ENCODE results near the gene TMEM87B. TPM values are rescaled to one million over a fixed set of nuclear protein-coding genes. Genes with fewer than 3 reads are reported as not detected.
A peak's percentile ranks its signal among the peaks of the same experiment; 100 is the strongest.
"Not testable (repeated sequence)": the region's sequence is repeated elsewhere in the genome, so short reads cannot be mapped to it uniquely, and the experiment has no call there.

The TMEM87B gene
- total RNA-seq, 4 donors from 2014 or later = 21.9 to 74.5 (median 60.7) TPM

DNA sequence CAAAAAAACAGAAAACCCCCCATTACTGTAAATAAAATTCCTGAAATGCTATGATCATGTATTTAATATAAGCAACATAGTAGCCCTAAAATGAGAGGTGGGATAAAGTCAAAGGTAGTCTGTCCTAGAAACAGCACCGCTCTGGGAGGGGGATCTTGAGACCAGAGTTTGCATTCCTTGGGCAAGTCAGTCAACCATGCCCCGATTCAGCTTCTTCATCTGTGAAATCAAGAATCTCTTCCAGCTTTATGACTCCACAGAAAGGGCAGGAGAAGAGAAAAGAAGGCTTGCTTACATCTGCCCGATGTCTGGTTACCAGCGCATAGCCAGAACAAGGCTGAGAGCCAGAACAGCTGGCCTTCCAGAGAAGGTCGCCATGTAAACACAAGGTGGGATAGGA lies 81.0 kb downstream of the TMEM87B start:
- H3K4me1 ChIP-seq = peaks cover 0 to 10% (median 7%) of the 10 kb centered on the region in 4 donors
- no peak for DNase-seq
- no peak overlapping the region for H3K27ac ChIP-seq
- intact Hi-C loops (cut with DNase I; ENCODE audit: low total_unique reads) (no loop called here), in situ Hi-C loops (cut with MboI; ENCODE audit: low pct_ligation_motif_present in 1 of 4, low pct_unique_long_range_greater_than_20kb in 1 of 4, low sequenced_read_pairs in 3 of 4) (no loop called here)
- no peaks in the 10 kb centered on the region for H3K9me3 ChIP-seq
- H3K36me3 ChIP-seq = no peaks in the 10 kb centered on the region
- H3K4me3 ChIP-seq = no peak overlapping the region
- TF ChIP-seq POLR2A (IDR thresholded peaks at IDR 0.05) (no peak), POLR2AphosphoS5 (IDR thresholded peaks at IDR 0.05) (no peak), EP300 (IDR thresholded peaks at IDR 0.05; ENCODE audit: low read depth) (no peak)
- TF ChIP-seq, protein P1, sequence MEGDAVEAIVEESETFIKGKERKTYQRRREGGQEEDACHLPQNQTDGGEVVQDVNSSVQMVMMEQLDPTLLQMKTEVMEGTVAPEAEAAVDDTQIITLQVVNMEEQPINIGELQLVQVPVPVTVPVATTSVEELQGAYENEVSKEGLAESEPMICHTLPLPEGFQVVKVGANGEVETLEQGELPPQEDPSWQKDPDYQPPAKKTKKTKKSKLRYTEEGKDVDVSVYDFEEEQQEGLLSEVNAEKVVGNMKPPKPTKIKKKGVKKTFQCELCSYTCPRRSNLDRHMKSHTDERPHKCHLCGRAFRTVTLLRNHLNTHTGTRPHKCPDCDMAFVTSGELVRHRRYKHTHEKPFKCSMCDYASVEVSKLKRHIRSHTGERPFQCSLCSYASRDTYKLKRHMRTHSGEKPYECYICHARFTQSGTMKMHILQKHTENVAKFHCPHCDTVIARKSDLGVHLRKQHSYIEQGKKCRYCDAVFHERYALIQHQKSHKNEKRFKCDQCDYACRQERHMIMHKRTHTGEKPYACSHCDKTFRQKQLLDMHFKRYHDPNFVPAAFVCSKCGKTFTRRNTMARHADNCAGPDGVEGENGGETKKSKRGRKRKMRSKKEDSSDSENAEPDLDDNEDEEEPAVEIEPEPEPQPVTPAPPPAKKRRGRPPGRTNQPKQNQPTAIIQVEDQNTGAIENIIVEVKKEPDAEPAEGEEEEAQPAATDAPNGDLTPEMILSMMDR (IDR thresholded peaks at IDR 0.05) = no peak
- 83 to 93% methylated on average over 5 of the region's 5 CpGs for WGBS, 2 donors (ENCODE audit: low coverage in 1 of 2)
- peaks cover 22% of the 10 kb centered on the region for H3K27me3 ChIP-seq

DNA sequence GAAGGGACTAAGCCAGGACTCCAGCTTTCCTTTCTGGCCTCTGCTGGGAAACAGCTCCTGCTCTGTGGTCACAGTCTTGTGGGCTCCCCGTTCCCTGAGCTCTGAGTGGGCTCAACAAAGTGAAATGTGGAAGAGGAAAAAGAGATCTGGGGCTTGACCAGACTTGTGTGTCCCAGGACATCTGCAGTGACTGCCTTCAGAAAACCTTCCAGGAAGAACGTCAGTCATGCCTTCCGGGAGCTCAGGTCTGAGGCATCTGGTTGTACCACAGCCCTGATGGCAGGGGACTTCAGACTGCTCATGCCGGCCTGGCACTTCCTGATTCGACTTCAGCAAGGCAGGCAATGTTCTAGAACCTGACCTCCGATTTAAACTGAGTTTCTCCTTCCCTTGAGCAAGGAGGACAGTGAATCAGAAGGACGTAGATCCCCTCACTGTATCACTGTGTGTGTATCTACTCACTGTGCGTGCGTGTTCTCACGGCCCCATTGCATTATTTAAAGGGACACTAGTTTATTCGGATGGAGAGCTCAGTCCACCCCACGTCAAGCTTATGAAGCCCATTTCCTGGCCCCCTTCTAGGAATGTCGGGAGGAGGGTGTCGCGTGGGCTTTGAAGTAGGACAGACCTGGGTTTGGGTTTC lies 82.6 kb downstream of the TMEM87B start:
- Histone ChIP-seq H3K4me3 (peak overlapping the region in 3 of 4 donors; percentile 44 to 53 (median 47)), H3K27ac (no peak overlapping the region), H3K36me3 (no peaks in the 10 kb centered on the region), H3K9me3 (no peaks in the 10 kb centered on the region), H3K27me3 (peaks cover 29% of the 10 kb centered on the region), H3K4me1 (peaks cover 0 to 10% (median 7%) of the 10 kb centered on the region in 4 donors)
- DNase-seq = no peak
- WGBS, 2 donors (ENCODE audit: low coverage in 1 of 2) = 20 to 22% methylated on average over 1 to 15 of the region's 15 CpGs
- intact Hi-C loops (cut with DNase I; ENCODE audit: low total_unique reads) = no loop called here
- in situ Hi-C loops (cut with MboI; ENCODE audit: low pct_ligation_motif_present in 1 of 4, low pct_unique_long_range_greater_than_20kb in 1 of 4, low sequenced_read_pairs in 3 of 4) = no loop called here
- TF ChIP-seq POLR2A (IDR thresholded peaks at IDR 0.05) (no peak), EP300 (IDR thresholded peaks at IDR 0.05; ENCODE audit: low read depth) (no peak), POLR2AphosphoS5 (IDR thresholded peaks at IDR 0.05) (no peak)
- TF ChIP-seq, protein P1 (IDR thresholded peaks at IDR 0.05) = no peak

DNA sequence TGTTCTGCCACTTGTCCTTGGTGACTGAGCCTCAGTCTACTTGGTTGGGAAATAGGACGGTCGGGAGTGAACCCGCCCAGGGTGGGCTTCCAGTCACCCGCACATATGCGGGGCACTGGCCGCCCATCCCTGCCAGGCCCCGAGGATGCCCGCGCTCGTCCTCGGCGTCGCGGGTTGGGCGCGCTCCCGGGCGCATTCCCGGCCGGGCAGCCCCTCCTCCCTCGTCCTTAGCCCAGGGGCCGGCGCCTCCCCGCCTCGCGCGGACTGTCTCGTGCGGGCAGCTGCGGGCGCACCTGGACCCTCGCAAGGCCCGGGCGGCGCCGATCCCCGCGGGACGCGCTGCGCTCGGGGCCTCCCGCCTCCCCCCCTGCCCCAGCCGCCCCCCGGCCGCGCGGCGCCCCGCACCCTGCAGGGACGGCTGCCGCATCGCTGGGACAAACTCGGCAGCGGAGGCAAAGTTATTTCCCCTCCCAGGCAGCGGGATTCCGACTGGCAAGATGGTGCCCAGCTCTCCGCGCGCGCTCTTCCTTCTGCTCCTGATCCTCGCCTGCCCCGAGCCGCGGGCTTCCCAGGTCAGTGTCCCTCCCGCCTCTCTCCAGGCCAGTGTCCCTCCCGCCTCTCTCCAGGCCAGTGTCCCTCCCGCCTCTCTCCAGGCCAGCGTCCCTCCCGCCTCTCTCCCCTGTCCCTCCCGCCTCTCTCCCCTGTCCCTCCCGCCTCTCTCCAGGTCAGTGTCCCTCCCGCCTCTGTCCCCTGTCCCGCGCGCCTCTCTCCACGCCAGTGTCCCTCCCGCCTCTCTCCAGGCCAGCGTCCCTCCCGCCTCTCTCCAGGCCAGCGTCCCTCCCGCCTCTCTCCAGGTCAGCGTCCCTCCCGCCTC lies 83.3 kb downstream of the TMEM87B start, which contains the start of gene FBLN7:
Gene FBLN7 (plus strand): TSS at position 227 of the 874 bp plus-strand sequence. CDS start 271 bp downstream, at position 498.
- intact Hi-C loops (cut with DNase I; ENCODE audit: low total_unique reads) = no loop called here
- no peak for DNase-seq
- TF ChIP-seq POLR2AphosphoS5 (IDR thresholded peaks at IDR 0.05) = no peak
- no peak for TF ChIP-seq EP300 (IDR thresholded peaks at IDR 0.05; ENCODE audit: low read depth)
- no peak for TF ChIP-seq POLR2A (IDR thresholded peaks at IDR 0.05)
- TF ChIP-seq, protein P1 (IDR thresholded peaks at IDR 0.05) = no peak
- H3K9me3 ChIP-seq = no peaks in the 10 kb centered on the region
- in situ Hi-C loops (cut with MboI; ENCODE audit: low pct_ligation_motif_present in 1 of 4, low pct_unique_long_range_greater_than_20kb in 1 of 4, low sequenced_read_pairs in 3 of 4) = no loop called here
- peaks cover 29% of the 10 kb centered on the region for H3K27me3 ChIP-seq
- H3K4me1 ChIP-seq = peaks cover 0 to 10% (median 7%) of the 10 kb centered on the region in 4 donors
- WGBS, 2 donors (ENCODE audit: low coverage in 1 of 2) = 6% methylated on average over 47 of the region's 84 CpGs; no CpG with 5 or more reads in 1 of the 2 donors
- H3K36me3 ChIP-seq = no peaks in the 10 kb centered on the region
- H3K4me3 ChIP-seq = peak within 1 kb of the TSS; percentile 16 to 53 (median 46)
- H3K27ac ChIP-seq = no peak within 1 kb of the TSS

DNA sequence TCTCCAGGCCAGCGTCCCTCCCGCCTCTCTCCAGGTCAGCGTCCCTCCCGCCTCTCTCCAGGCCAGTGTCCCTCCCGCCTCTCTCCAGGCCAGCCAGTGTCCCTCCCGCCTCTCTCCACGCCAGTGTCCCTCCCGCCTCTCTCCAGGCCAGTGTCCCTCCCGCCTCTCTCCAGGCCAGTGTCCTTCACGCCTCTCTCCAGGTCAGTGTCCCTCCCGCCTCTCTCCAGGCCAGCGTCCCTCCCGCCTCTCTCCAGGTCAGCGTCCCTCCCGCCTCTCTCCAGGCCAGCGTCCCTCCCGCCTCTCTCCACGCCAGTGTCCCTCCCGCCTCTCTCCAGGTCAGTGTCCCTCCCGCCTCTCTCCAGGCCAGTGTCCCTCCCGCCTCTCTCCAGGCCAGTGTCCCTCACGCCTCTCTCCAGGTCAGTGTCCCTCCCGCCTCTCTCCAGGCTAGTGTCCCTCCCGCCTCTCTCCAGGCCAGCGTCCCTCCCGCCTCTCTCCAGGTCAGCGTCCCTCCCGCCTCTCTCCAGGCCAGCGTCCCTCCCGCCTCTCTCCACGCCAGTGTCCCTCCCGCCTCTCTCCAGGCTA lies 84.1 kb downstream of the TMEM87B start:
- H3K9me3 ChIP-seq; H3K36me3 ChIP-seq; in situ Hi-C loops (cut with MboI; ENCODE audit: low pct_ligation_motif_present in 1 of 4, low pct_unique_long_range_greater_than_20kb in 1 of 4, low sequenced_read_pairs in 3 of 4); intact Hi-C loops (cut with DNase I; ENCODE audit: low total_unique reads); H3K27ac ChIP-seq; H3K4me1 ChIP-seq; DNase-seq: not testable (repeated sequence)
- Histone ChIP-seq H3K27me3 (peaks cover 29% of the 10 kb centered on the region), H3K4me3 (peak overlapping the region in 1 of 4 donors; percentile 53)
- WGBS, 2 donors (ENCODE audit: low coverage in 1 of 2) = 18% methylated on average over 18 of the region's 32 CpGs; no CpG with 5 or more reads in 1 of the 2 donors

DNA sequence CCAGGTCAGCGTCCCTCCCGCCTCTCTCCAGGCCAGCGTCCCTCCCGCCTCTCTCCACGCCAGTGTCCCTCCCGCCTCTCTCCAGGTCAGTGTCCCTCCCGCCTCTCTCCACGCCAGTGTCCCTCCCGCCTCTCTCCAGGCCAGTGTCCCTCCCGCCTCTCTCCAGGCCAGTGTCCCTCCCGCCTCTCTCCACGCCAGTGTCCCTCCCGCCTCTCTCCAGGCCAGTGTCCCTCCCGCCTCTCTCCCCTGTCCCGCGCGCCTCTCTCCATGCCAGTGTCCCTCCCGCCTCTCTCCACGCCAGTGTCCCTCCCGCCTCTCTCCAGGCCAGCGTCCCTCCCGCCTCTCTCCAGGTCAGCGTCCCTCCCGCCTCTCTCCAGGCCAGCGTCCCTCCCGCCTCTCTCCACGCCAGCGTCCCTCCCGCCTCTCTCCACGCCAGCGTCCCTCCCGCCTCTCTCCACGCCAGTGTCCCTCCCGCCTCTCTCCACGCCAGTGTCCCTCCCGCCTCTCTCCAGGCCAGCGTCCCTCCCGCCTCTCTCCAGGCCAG lies 84.7 kb downstream of the TMEM87B start:
- 8 to 27% methylated on average over 24 to 30 of the region's 38 CpGs for WGBS, 2 donors (ENCODE audit: low coverage in 1 of 2)
- H3K4me3 ChIP-seq; DNase-seq; H3K4me1 ChIP-seq; intact Hi-C loops (cut with DNase I; ENCODE audit: low total_unique reads); H3K9me3 ChIP-seq; in situ Hi-C loops (cut with MboI; ENCODE audit: low pct_ligation_motif_present in 1 of 4, low pct_unique_long_range_greater_than_20kb in 1 of 4, low sequenced_read_pairs in 3 of 4); H3K36me3 ChIP-seq; H3K27ac ChIP-seq: not testable (repeated sequence)
- H3K27me3 ChIP-seq = peaks cover 29% of the 10 kb centered on the region

Measured in transverse colon (tissue), 4 donors.